Vagina (tissue), 2 donors: ENCODE measurements around the gene GJC2.

ENCODE experiments used
- POLR2A ChIP-seq, 2 donors: fragments of 450-650 bp; IDR thresholded peaks; one replicate each; pipeline ENCODE4 v1.6.1; 2017; ENCODE audit warnings: antibody characterized with exemption in 2 of 2, mild to moderate bottlenecking in 2 of 2, moderate library complexity in 2 of 2
- TF ChIP-seq, protein P1 (sequence below), 3 experiments: fragments of 450-650 bp in 2 of 3; fragments of 200-600 bp in 1 of 3; sonication (generic) in 1 of 3; IDR thresholded peaks; one replicate each; pipeline ENCODE4 v1.5.1; 2017 to 2019; ENCODE audit warnings: antibody characterized with exemption in 3 of 3, mild to moderate bottlenecking in 2 of 3, moderate library complexity in 2 of 3

DNA sequence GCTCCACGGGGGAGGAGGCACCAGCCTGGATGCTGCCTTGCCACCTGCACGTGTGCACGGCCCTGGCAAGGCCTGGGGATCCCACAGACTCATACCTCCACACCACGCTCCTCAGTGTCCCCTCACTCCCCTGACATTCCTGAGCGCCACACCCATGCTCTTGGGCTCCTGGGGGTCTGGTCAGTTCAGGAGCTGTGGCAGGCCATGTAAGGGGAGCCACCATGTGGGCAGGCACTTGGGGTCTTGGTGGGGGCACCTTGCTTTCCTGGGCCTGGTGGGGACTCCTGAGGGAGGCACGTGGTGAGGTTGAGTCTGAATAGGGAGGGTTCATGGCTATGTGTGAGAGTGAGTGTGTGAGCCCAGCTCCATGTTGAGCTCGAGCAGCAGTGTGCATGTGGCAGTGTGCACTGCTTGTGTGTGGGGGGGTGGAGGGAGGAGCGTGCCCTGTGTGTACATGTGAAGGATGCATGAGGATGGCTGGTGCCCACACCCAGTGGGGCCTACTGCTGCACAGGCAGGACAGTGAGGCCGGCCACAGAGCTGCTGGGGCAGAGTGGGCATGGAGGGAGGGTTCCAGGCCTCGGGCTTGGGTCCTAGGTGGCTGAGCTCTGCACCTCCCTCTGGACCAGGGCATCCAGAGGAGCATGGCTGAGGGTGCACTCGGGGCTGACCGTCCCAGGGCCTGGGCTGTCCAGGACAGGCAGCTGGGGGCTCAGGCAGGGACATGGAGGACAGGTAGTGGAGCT lies 1.6 kb downstream of the GJC2 start:
- TF ChIP-seq, protein P1, sequence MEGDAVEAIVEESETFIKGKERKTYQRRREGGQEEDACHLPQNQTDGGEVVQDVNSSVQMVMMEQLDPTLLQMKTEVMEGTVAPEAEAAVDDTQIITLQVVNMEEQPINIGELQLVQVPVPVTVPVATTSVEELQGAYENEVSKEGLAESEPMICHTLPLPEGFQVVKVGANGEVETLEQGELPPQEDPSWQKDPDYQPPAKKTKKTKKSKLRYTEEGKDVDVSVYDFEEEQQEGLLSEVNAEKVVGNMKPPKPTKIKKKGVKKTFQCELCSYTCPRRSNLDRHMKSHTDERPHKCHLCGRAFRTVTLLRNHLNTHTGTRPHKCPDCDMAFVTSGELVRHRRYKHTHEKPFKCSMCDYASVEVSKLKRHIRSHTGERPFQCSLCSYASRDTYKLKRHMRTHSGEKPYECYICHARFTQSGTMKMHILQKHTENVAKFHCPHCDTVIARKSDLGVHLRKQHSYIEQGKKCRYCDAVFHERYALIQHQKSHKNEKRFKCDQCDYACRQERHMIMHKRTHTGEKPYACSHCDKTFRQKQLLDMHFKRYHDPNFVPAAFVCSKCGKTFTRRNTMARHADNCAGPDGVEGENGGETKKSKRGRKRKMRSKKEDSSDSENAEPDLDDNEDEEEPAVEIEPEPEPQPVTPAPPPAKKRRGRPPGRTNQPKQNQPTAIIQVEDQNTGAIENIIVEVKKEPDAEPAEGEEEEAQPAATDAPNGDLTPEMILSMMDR (IDR thresholded peaks at IDR 0.05): no peak
- no peak for TF ChIP-seq POLR2A (IDR thresholded peaks at IDR 0.05)
